Measurements from ENCODE around the gene RAB11FIP3.

GRCh38 chr16:506246-506546 is 80.7 kb downstream of the RAB11FIP3 start:
- TF ChIP-seq PHF8 (IDR thresholded peaks at IDR 0.05; ENCODE audit: borderline replicate concordance, low read depth) (no peak), CTCF (IDR thresholded peaks at IDR 0.05) (no peak), MYC (IDR thresholded peaks at IDR 0.05; ENCODE audit: borderline replicate concordance, low read length) (no peak), POLR2A (IDR thresholded peaks at IDR 0.05; ENCODE audit: low read length) (no peak), NFE2L2 (conservative IDR thresholded peaks at IDR 0.05; ENCODE audit: low read length) (no peak), REST (IDR thresholded peaks at IDR 0.05) (no peak), USF2 (IDR thresholded peaks at IDR 0.05) (no peak), RFX5 (IDR thresholded peaks at IDR 0.05) (no peak), MAX (IDR thresholded peaks at IDR 0.05) (no peak), ESRRA (IDR thresholded peaks at IDR 0.05; ENCODE audit: borderline replicate concordance, low read length) (no peak), HMGXB4 (CRISPR knock-in tag; IDR thresholded peaks at IDR 0.05; ENCODE audit: borderline replicate concordance) (no peak), MAZ (IDR thresholded peaks at IDR 0.05; ENCODE audit: borderline replicate concordance, low read depth, low read length) (no peak)

Data from A549 (cell line).